ENCODE measurements around the gene GLI1.
"Not testable (repeated sequence)": the region's sequence is repeated elsewhere in the genome, so short reads cannot be mapped to it uniquely, and the experiment has no call there.

DNA sequence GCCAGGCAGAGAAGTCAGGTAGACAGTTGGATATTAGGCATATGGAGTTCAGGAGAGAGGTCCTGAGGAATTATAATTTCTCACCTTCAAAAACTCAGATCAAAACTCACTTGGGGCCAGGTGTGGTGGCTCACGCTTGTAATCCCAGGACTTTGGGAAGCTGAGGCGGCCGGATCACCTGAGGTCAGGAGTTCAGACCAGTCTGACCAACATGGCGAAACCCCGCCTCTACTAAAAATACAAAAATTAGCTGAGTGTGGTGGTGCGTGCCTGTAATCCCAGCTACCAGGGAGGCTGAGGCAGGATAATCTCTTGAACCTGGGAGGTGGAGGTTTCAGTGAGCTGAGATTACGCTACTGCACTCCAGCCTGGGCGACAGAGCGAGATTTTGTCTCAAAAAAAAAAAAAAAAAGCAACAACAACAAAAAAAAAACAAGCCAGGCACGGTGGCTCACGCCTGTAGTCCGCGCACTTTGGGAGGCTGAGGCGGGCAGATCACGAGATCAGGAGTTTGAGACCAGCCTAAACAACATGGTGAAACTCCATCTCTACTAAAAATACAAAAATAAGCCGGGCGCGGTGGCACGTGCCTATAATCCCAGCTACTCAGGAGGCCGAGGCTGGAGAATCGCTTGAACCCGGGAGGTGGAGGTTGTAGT is 42.9 kb downstream of the GLI1 start:
- TF ChIP-seq, protein P1, sequence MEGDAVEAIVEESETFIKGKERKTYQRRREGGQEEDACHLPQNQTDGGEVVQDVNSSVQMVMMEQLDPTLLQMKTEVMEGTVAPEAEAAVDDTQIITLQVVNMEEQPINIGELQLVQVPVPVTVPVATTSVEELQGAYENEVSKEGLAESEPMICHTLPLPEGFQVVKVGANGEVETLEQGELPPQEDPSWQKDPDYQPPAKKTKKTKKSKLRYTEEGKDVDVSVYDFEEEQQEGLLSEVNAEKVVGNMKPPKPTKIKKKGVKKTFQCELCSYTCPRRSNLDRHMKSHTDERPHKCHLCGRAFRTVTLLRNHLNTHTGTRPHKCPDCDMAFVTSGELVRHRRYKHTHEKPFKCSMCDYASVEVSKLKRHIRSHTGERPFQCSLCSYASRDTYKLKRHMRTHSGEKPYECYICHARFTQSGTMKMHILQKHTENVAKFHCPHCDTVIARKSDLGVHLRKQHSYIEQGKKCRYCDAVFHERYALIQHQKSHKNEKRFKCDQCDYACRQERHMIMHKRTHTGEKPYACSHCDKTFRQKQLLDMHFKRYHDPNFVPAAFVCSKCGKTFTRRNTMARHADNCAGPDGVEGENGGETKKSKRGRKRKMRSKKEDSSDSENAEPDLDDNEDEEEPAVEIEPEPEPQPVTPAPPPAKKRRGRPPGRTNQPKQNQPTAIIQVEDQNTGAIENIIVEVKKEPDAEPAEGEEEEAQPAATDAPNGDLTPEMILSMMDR (IDR thresholded peaks at IDR 0.05), result not testable (repeated sequence)
- not testable (repeated sequence) for TF ChIP-seq POLR2A (IDR thresholded peaks at IDR 0.05)

All from Peyer's patch (tissue), 4 donors.